GM23338 (cell line): ENCODE data around the gene CD247.

Source experiments
- CTCF ChIP-seq, 2 experiments: fragments of 200-600 bp in 1 of 2; sonication (generic) in 1 of 2; conservative IDR thresholded peaks; 2 replicates each; pipeline versions ENCODE4 v1.5.1 to v1.6.1; 2016 to 2017; ENCODE audit warnings: antibody characterized with exemption in 2 of 2, low read depth in 2 of 2, mild to moderate bottlenecking in 2 of 2, moderate library complexity in 1 of 2
- EZH2 ChIP-seq: fragments of 200-600 bp; sonication (generic); IDR thresholded peaks from one replicate; pipeline ENCODE4 v1.8.0; 2017; ENCODE audit warnings: antibody characterized with exemption, mild to moderate bottlenecking, low read depth; ENCODE audit not compliant: unreplicated experiment
- POLR2AphosphoS5 ChIP-seq: IDR thresholded peaks from 2 replicates; pipeline ENCODE4 v1.6.1; 2016; ENCODE audit warnings: antibody characterized with exemption, low read depth
- REST ChIP-seq: IDR thresholded peaks from one replicate; pipeline ENCODE4 v1.6.1; 2018; ENCODE audit warnings: antibody characterized with exemption; ENCODE audit not compliant: unreplicated experiment
- ZNF331 ChIP-seq: fragments of 250-450 bp; sonication (Bioruptor Pico); IDR thresholded peaks from 2 replicates; pipeline ENCODE4 v1.5.0; 2020; ENCODE audit warnings: low read depth, mild to moderate bottlenecking, moderate library complexity

GRCh38 chr1:167430134-167430848, 88.0 kb downstream of the CD247 start:
- no peak for TF ChIP-seq POLR2AphosphoS5
- no peak for TF ChIP-seq CTCF (conservative IDR thresholded peaks at IDR 0.05; ENCODE audit: low read depth in 2 of 2)
- TF ChIP-seq REST, result no peak
- TF ChIP-seq EZH2, result no peak
- no peak for TF ChIP-seq ZNF331 (CRISPR knock-in tag)
